CD14-positive monocyte (primary cell): ENCODE data around the gene ARHGEF7. TPM values are rescaled to one million over a fixed set of nuclear protein-coding genes. Genes with fewer than 3 reads are reported as not detected.

Experiments used
- DNase-seq, 3 donors: peaks; one replicate each; pipeline ENCODE4 v3.0.0-alpha.2; 2011 to 2022
- H2AFZ ChIP-seq: 2 replicates; pipeline ENCODE4 v1.6.0; 2012; ENCODE audit warnings: mild to moderate bottlenecking, low read depth, low read length, inconsistent platforms; ENCODE audit not compliant: insufficient read depth, poor library complexity, severe bottlenecking
- H3K27ac ChIP-seq, 2 donors: 1 replicate in 1 of 2; 2 replicates in 1 of 2; pipeline ENCODE4 v1.5.1; 2012 to 2013; ENCODE audit warnings: low read length in 2 of 2, control low read depth in 1 of 2, inconsistent platforms in 1 of 2, low read depth in 1 of 2, mild to moderate bottlenecking in 1 of 2
- H3K27me3 ChIP-seq, 2 donors: one replicate each; pipeline versions ENCODE4 v1.6.0 to v1.6.1; 2011 to 2013; ENCODE audit warnings: low read length in 2 of 2; ENCODE audit not compliant: control insufficient read depth in 2 of 2, insufficient read depth in 2 of 2
- H3K36me3 ChIP-seq, 2 donors: replicated peaks in 1 of 2; 1 replicate in 1 of 2; 2 replicates in 1 of 2; pipeline versions ENCODE4 v1.5.1 to v1.6.1; 2012 to 2013; ENCODE audit warnings: low read length in 2 of 2, control low read depth in 1 of 2, inconsistent platforms in 1 of 2, mild to moderate bottlenecking in 1 of 2; ENCODE audit not compliant: insufficient read depth in 2 of 2, control insufficient read depth in 1 of 2
- H3K4me1 ChIP-seq, 2 donors: 1 replicate in 1 of 2; 2 replicates in 1 of 2; pipeline versions ENCODE4 v1.5.1 to v1.6.1; 2012 to 2013; ENCODE audit warnings: low read length in 2 of 2, control low read depth in 1 of 2, inconsistent platforms in 1 of 2, mild to moderate bottlenecking in 1 of 2, moderate library complexity in 1 of 2; ENCODE audit not compliant: insufficient read depth in 2 of 2, control insufficient read depth in 1 of 2
- H3K4me2 ChIP-seq: replicated peaks from 2 replicates; pipeline ENCODE3; 2012; ENCODE audit warnings: low read length, moderate library complexity, mild to moderate bottlenecking; ENCODE audit not compliant: poor library complexity, severe bottlenecking; ENCODE audit errors: extremely low read depth
- H3K4me3 ChIP-seq, 3 experiments: fragments of 200-600 bp in 1 of 3; sonication (generic) in 1 of 3; replicated peaks in 1 of 3; 1 replicate in 2 of 3; 2 replicates in 1 of 3; pipeline ENCODE4 v1.5.1; 2011 to 2013; ENCODE audit warnings: low read length in 3 of 3, mild to moderate bottlenecking in 3 of 3, control low read depth in 2 of 3, low read depth in 2 of 3, inconsistent platforms in 1 of 3, moderate library complexity in 1 of 3
- H3K79me2 ChIP-seq: 2 replicates; pipeline ENCODE4 v1.6.0; 2012; ENCODE audit warnings: mild to moderate bottlenecking, control low read depth, inconsistent platforms, low read length, moderate library complexity; ENCODE audit not compliant: insufficient read depth
- H3K9ac ChIP-seq: 2 replicates; pipeline ENCODE4 v1.6.0; 2017; ENCODE audit warnings: low read length, mild to moderate bottlenecking; ENCODE audit not compliant: insufficient read depth, poor library complexity, severe bottlenecking
- H3K9me3 ChIP-seq, 2 donors: replicated peaks in 1 of 2; 1 replicate in 1 of 2; 2 replicates in 1 of 2; pipeline versions ENCODE4 v1.5.1 to v1.6.1; 2012 to 2013; ENCODE audit warnings: low read length in 2 of 2, control low read depth in 1 of 2; ENCODE audit not compliant: control insufficient read depth in 1 of 2, insufficient read depth in 1 of 2
- H4K20me1 ChIP-seq: 2 replicates; pipeline ENCODE4 v1.6.0; 2012; ENCODE audit warnings: mild to moderate bottlenecking, low read length, control low read depth, moderate library complexity; ENCODE audit not compliant: insufficient read depth
- H3K27ac Mint-ChIP-seq, 7 donors: one replicate each; pipeline ENCODE4 v1.8.0; 2020; ENCODE audit warnings: mild to moderate bottlenecking in 7 of 7, mixed read lengths in 7 of 7, moderate library complexity in 6 of 7, inconsistent platforms in 2 of 7
- H3K27me3 Mint-ChIP-seq, 3 donors: one replicate each; pipeline ENCODE4 v1.8.0; 2021 to 2022; ENCODE audit warnings: low read depth in 3 of 3, mild to moderate bottlenecking in 3 of 3, mixed read lengths in 3 of 3, moderate library complexity in 3 of 3, inconsistent platforms in 1 of 3
- H3K36me3 Mint-ChIP-seq, 2 donors: one replicate each; pipeline ENCODE4 v1.8.0; 2020; ENCODE audit warnings: mixed read lengths in 2 of 2, inconsistent platforms in 1 of 2, mild to moderate bottlenecking in 1 of 2
- H3K4me1 Mint-ChIP-seq: one replicate; pipeline ENCODE4 v1.8.0; 2020; ENCODE audit warnings: mild to moderate bottlenecking, mixed read lengths
- H3K4me3 Mint-ChIP-seq, 2 donors: one replicate each; pipeline ENCODE4 v1.8.0; 2020; ENCODE audit warnings: mild to moderate bottlenecking in 2 of 2, mixed read lengths in 2 of 2, moderate library complexity in 1 of 2
- H3K9me3 Mint-ChIP-seq, 7 donors: one replicate each; pipeline ENCODE4 v1.8.0; 2020 to 2022; ENCODE audit warnings: mixed read lengths in 7 of 7, mild to moderate bottlenecking in 6 of 7, moderate library complexity in 6 of 7, inconsistent platforms in 2 of 7
- WGBS: methylation state at CpG from one replicate; pipeline ENCODE4 v1.1.5; 2013; ENCODE audit warnings: missing lambda C conversion rate; ENCODE audit not compliant: insufficient coverage; 5-methylcytosine and 5-hydroxymethylcytosine counted together
- intact Hi-C, 2 donors: fragments of 100-400 bp; cut with micrococcal nuclease; formaldehyde crosslinking; loops; one replicate each; pipeline versions ENCODE4 v1.15.0 to v1.15.1; 2023
- polyA plus RNA-seq, 3 donors: library from polyadenylated mRNA; depleted of rRNA in 1 of 3; unstranded in 2 of 3; stranded (reverse) in 1 of 3; fragments of 300-500 nt in 2 of 3; fragments of >200 nt in 1 of 3; fragmentation: Illumina TruSeq in 2 of 3; gene quantifications; 1 replicate in 2 of 3; 2 replicates in 1 of 3; pipeline ENCODE4 v1.2.3, GENCODE V29; 2012 to 2021
- TF ChIP-seq, protein P1 (sequence below): fragments of 200-600 bp; IDR thresholded peaks from one replicate; pipeline ENCODE4 v1.8.0; 2022; ENCODE audit warnings: antibody characterized with exemption, mild to moderate bottlenecking

The ARHGEF7 gene
- polyA plus RNA-seq, 3 donors, result 4.6 to 29.0 (median 6.1) TPM

- no peak for DNase-seq
- H3K4me2 ChIP-seq, result no peak overlapping the region
- Mint-ChIP-seq H3K4me3 (no peak overlapping the region), H3K27ac (no peak overlapping the region), H3K27me3 (peaks cover 0 to 2% (median 1%) of the 10 kb centered on the region in 3 donors), H3K9me3 (peaks cover 7 to 21% (median 14%) of the 10 kb centered on the region in 7 donors), H3K4me1 (no peaks in the 10 kb centered on the region), H3K36me3 (no peaks in the 10 kb centered on the region)
- no peaks in the 10 kb centered on the region for H3K79me2 ChIP-seq
- no peaks in the 10 kb centered on the region for H4K20me1 ChIP-seq
- no peaks in the 10 kb centered on the region for H3K4me1 ChIP-seq
- no peak overlapping the region for H2AFZ ChIP-seq
- TF ChIP-seq, protein P1, sequence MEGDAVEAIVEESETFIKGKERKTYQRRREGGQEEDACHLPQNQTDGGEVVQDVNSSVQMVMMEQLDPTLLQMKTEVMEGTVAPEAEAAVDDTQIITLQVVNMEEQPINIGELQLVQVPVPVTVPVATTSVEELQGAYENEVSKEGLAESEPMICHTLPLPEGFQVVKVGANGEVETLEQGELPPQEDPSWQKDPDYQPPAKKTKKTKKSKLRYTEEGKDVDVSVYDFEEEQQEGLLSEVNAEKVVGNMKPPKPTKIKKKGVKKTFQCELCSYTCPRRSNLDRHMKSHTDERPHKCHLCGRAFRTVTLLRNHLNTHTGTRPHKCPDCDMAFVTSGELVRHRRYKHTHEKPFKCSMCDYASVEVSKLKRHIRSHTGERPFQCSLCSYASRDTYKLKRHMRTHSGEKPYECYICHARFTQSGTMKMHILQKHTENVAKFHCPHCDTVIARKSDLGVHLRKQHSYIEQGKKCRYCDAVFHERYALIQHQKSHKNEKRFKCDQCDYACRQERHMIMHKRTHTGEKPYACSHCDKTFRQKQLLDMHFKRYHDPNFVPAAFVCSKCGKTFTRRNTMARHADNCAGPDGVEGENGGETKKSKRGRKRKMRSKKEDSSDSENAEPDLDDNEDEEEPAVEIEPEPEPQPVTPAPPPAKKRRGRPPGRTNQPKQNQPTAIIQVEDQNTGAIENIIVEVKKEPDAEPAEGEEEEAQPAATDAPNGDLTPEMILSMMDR, result no peak
- 96% methylated on average over 14 of the region's 29 CpGs for WGBS
- no peaks in the 10 kb centered on the region for H3K27me3 ChIP-seq
- peaks cover 0 to 30% of the 10 kb centered on the region in 2 donors for H3K9me3 ChIP-seq
- no peak overlapping the region for H3K9ac ChIP-seq
- no peaks in the 10 kb centered on the region for H3K36me3 ChIP-seq
- no peak overlapping the region for H3K4me3 ChIP-seq
- intact Hi-C loops, result no loop called here
- H3K27ac ChIP-seq, result no peak overlapping the region
Observed at GRCh38 chr13:111339366-111340143, 224.4 kb downstream of the ARHGEF7 start.

DNA sequence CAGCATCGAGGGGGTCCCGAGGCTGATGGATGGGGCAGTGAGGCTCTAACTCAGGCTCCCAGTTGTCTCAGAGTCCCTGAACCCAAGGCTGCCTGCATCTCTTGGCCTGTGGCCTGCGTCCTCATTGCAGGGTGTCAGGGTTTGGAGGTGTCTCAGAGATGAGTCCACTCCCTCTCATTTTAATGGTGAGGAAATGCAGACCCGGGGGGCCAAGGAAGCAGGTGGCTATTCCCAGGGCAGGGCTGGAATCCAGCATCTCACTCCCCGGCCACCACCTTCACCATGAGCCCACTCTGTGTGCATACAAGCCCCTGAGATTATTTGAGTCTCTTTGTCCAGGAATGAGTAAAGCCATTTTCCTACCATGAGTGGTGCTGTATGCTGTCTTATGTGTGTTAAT lies 226.8 kb downstream of the ARHGEF7 start:
- H3K4me2 ChIP-seq, result no peak overlapping the region
- TF ChIP-seq, protein P1, result no peak
- Mint-ChIP-seq H3K4me3 (no peak overlapping the region), H3K27me3 (peaks cover 0 to 2% (median 1%) of the 10 kb centered on the region in 3 donors), H3K4me1 (no peaks in the 10 kb centered on the region), H3K36me3 (no peaks in the 10 kb centered on the region), H3K9me3 (peaks cover 5 to 23% (median 14%) of the 10 kb centered on the region in 7 donors), H3K27ac (no peak overlapping the region)
- no peak for DNase-seq
- no peak overlapping the region for H3K4me3 ChIP-seq
- H3K27me3 ChIP-seq, result no peaks in the 10 kb centered on the region
- no peak overlapping the region for H2AFZ ChIP-seq
- H3K27ac ChIP-seq, result no peak overlapping the region
- peaks cover 0 to 37% of the 10 kb centered on the region in 2 donors for H3K9me3 ChIP-seq
- H3K9ac ChIP-seq, result no peak overlapping the region
- H4K20me1 ChIP-seq, result no peaks in the 10 kb centered on the region
- no peaks in the 10 kb centered on the region for H3K36me3 ChIP-seq
- no peaks in the 10 kb centered on the region for H3K79me2 ChIP-seq
- 95% methylated on average over 3 of the region's 5 CpGs for WGBS
- no peaks in the 10 kb centered on the region for H3K4me1 ChIP-seq
- intact Hi-C loops, result no loop called here
